OCI-LY7 (cell line): ENCODE results near the gene FAHD2A. TPM values are rescaled to one million over a fixed set of nuclear protein-coding genes. Genes with fewer than 3 reads are reported as not detected.

Source experiments
- BruUV-seq: library from RNA; stranded (reverse); fragments of 400-500 nt; replicated peaks from 2 replicates; lab custom pipeline; 2021; lab: Mats Ljungman, UMichigan
- CTCF ChIA-PET: fragments of 300-600 bp; sonication (Branson Sonifier 250); formaldehyde crosslinking; loops from one replicate; lab custom pipeline; 2022; ENCODE audit warnings: antibody characterized with exemption; ENCODE audit not compliant: unreplicated experiment; lab: Charles Lee
- POLR2A ChIA-PET: fragments of 300-600 bp; sonication (Branson Sonifier 250); formaldehyde crosslinking; loops from one replicate; lab custom pipeline; 2022; ENCODE audit warnings: antibody characterized with exemption; lab: Charles Lee
- DNase-seq: peaks from one replicate; pipeline ENCODE4 v3.0.0-alpha.2; 2015; ENCODE audit warnings: low spot score
- H2AFZ ChIP-seq: fragments of 200-600 bp; sonication (generic), shearing (Covaris generic); 2 replicates; pipeline ENCODE4 v1.6.1; 2014; ENCODE audit warnings: mild to moderate bottlenecking, antibody characterized with exemption, low read length, moderate library complexity
- H3K27ac ChIP-seq: fragments of 200-600 bp; sonication (generic); 2 replicates; pipeline ENCODE4 v1.5.1; 2014; ENCODE audit warnings: mixed run types, low read depth, mild to moderate bottlenecking, moderate library complexity, low read length, inconsistent platforms; ENCODE audit not compliant: poor library complexity, severe bottlenecking
- H3K36me3 ChIP-seq: fragments of 200-600 bp; sonication (generic); 2 replicates; pipeline ENCODE4 v1.6.1; 2014; ENCODE audit warnings: mild to moderate bottlenecking, antibody characterized with exemption, low read length, moderate library complexity, mixed read lengths; ENCODE audit not compliant: insufficient read depth
- H3K4me1 ChIP-seq: fragments of 200-600 bp; sonication (generic); 2 replicates; pipeline ENCODE4 v1.5.1; 2014; ENCODE audit warnings: mild to moderate bottlenecking, low read length; ENCODE audit not compliant: insufficient read depth, poor library complexity, severe bottlenecking
- H3K4me2 ChIP-seq: fragments of 200-600 bp; sonication (generic); 2 replicates; pipeline ENCODE4 v1.6.1; 2014; ENCODE audit warnings: mild to moderate bottlenecking, low read length
- H3K4me3 ChIP-seq: fragments of 200-600 bp; sonication (generic); 2 replicates; pipeline ENCODE4 v1.5.1; 2014; ENCODE audit warnings: mild to moderate bottlenecking, low read depth, low read length; ENCODE audit not compliant: poor library complexity, severe bottlenecking
- H3K79me2 ChIP-seq: fragments of 200-600 bp; sonication (generic); 2 replicates; pipeline ENCODE4 v1.6.1; 2016; ENCODE audit warnings: low read depth, mild to moderate bottlenecking, low read length, moderate library complexity, mixed read lengths; ENCODE audit not compliant: insufficient read depth
- H3K9me2 ChIP-seq: fragments of 200-600 bp; sonication (generic); 2 replicates; pipeline ENCODE4 v1.6.1; 2016; ENCODE audit warnings: mild to moderate bottlenecking, low read length, mixed read lengths; ENCODE audit not compliant: insufficient read depth
- H3K9me3 ChIP-seq: fragments of 200-600 bp; sonication (generic); 2 replicates; pipeline ENCODE4 v1.6.1; 2014; ENCODE audit warnings: mild to moderate bottlenecking, mixed run types, low read length, mixed read lengths
- H4K20me1 ChIP-seq: fragments of 200-600 bp; sonication (generic); 2 replicates; pipeline ENCODE4 v1.6.1; 2014; ENCODE audit warnings: mild to moderate bottlenecking, antibody characterized with exemption, low read length, moderate library complexity, mixed read lengths; ENCODE audit not compliant: insufficient read depth
- CTCF ChIP-seq: fragments of 200-600 bp; sonication (generic); conservative IDR thresholded peaks from 2 replicates; pipeline ENCODE4 v1.5.1; 2014; ENCODE audit warnings: mild to moderate bottlenecking, antibody characterized with exemption, low read length, moderate library complexity, mixed read lengths
- EZH2phosphoT487 ChIP-seq: fragments of 200-600 bp; sonication (generic); IDR thresholded peaks from 2 replicates; pipeline ENCODE4 v1.6.1; 2018; ENCODE audit warnings: low read depth, borderline replicate concordance, mild to moderate bottlenecking, mixed run types, antibody characterized with exemption, low read length, moderate library complexity, mixed read lengths
- intact Hi-C: fragments of 100-400 bp; cut with micrococcal nuclease; formaldehyde crosslinking; loops from one replicate; pipeline ENCODE4 v1.10.0; 2022; ENCODE audit not compliant: unreplicated experiment
- total RNA-seq, 2 experiments: library from RNA; depleted of rRNA in 1 of 2; stranded (reverse); fragments of >200 nt in 1 of 2; shearing (Covaris generic) in 1 of 2; gene quantifications; 2 replicates each; pipeline ENCODE4 v1.2.3, GENCODE V29; 2014 to 2022

FAHD2A gene
- total RNA-seq, 2 experiments from 2014 or later: 48.2 to 50.9 TPM

- Histone ChIP-seq H3K4me1 (no peaks in the 10 kb centered on the region), H3K4me2 (no peak overlapping the region), H3K36me3 (no peaks in the 10 kb centered on the region), H3K27ac (no peak overlapping the region), H3K9me3 (no peaks in the 10 kb centered on the region), H3K4me3 (no peak overlapping the region), H4K20me1 (no peaks in the 10 kb centered on the region), H2AFZ (no peak overlapping the region), H3K79me2 (no peaks in the 10 kb centered on the region), H3K9me2 (no peaks in the 10 kb centered on the region)
- no TSS peak for BruUV-seq
- intact Hi-C loops: no loop called here
- ChIA-PET CTCF (no interaction called here), POLR2A (no interaction called here)
- DNase-seq: no peak
- no peak for TF ChIP-seq EZH2phosphoT487
- no peak for TF ChIP-seq CTCF
These were observed 20.3 kb upstream of the FAHD2A start for GRCh38 chr2:95382192-95382591.

DNA sequence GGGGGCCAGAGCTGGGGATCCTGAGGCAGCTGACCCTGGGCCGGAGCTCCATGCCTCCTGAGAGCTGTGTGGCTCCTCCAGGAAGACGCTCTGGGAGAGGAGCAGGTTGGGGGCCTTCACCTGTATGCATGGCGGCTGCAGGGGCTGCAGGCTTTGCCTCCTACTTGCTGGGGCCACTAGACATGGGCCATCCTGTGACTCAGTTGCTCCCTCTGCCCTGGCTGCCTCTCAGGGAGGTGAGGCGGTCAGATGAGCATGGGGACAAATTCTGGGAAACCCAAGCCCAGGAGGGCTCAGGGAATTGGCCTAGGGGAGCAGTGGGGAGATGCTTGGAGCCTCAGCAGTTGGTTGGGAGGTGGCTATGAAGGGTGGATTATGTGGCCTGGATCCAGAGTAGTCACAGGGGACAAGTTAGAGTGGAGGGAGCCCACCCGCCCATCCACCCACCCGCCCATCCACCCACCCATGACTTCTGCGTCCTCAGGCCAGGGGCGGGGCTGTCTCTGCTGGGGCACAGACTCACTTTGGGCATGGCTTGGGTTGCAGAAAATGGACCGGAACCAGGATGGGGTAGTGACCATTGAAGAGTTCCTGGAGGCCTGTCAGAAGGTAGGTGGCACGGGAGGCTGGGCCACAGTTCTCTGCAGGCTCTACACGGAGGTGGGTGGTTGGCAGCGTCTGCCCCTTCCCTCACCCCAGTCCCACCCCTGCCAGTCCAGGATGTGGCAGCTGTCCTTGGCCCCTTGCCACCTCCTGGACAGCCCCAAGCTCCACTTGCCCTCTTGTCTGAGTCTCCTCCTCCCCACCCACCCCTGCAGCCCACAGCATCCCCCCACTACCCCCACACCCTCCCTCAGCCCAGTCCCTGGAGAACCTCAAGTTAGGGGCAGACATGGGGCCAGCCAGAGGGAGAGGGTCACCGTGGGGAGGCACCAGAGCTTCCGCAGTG lies 19.5 kb upstream of the FAHD2A start:
- Histone ChIP-seq H3K27ac (no peak overlapping the region), H4K20me1 (no peaks in the 10 kb centered on the region), H2AFZ (no peak overlapping the region), H3K9me3 (no peaks in the 10 kb centered on the region), H3K36me3 (no peaks in the 10 kb centered on the region), H3K9me2 (no peaks in the 10 kb centered on the region), H3K4me3 (no peak overlapping the region), H3K4me2 (no peak overlapping the region), H3K79me2 (no peaks in the 10 kb centered on the region), H3K4me1 (no peaks in the 10 kb centered on the region)
- CTCF ChIA-PET: no interaction called here
- POLR2A ChIA-PET: interaction anchor here (0.5 kb wide), 1 partner anchor 20 kb away, joined by 4 read pairs; no protein-coding TSS in a partner anchor
- no TSS peak for BruUV-seq
- TF ChIP-seq EZH2phosphoT487 (no peak), CTCF (no peak)
- no peak for DNase-seq
- intact Hi-C loops: no loop called here

DNA sequence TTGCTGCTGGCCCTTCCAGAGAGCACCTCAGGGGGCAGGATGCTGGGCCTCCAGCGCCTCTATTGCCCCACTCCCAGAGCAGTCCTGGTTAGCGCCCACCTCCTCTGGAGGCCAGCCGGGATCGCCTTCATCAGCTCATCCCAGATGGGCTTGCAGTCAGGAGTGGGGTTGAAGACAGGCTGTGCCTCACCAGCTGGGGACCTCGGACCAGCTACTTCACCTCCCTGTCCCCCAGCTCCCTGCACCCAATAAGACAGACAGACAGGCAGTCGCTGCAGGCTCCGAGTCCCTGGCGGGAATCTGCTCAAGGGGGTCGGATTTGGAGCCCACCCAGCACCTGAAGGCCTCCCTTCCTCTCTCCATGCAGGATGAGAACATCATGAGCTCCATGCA lies 18.9 kb upstream of the FAHD2A start:
- Histone ChIP-seq H3K9me3 (no peaks in the 10 kb centered on the region), H4K20me1 (no peaks in the 10 kb centered on the region), H3K4me3 (no peak overlapping the region), H3K36me3 (no peaks in the 10 kb centered on the region), H3K4me2 (no peak overlapping the region), H3K27ac (no peak overlapping the region), H3K4me1 (no peaks in the 10 kb centered on the region), H3K9me2 (no peaks in the 10 kb centered on the region), H3K79me2 (no peaks in the 10 kb centered on the region), H2AFZ (no peak overlapping the region)
- TF ChIP-seq CTCF (no peak), EZH2phosphoT487 (no peak)
- intact Hi-C loops: no loop called here
- ChIA-PET CTCF (no interaction called here), POLR2A (interaction anchor here (0.5 kb wide), 1 partner anchor 20 kb away, joined by 4 read pairs; no protein-coding TSS in a partner anchor)
- no peak for DNase-seq
- BruUV-seq: no TSS peak
